Measurements from ENCODE around the gene CUX1.
A peak's percentile ranks its signal among the peaks of the same experiment; 100 is the strongest.
"Not testable (repeated sequence)": the region's sequence is repeated elsewhere in the genome, so short reads cannot be mapped to it uniquely, and the experiment has no call there.

Gene CUX1

GRCh38 chr7:101871351-101871750 is 53.9 kb downstream of the CUX1 start:
- DNase-seq, result no peak

DNA sequence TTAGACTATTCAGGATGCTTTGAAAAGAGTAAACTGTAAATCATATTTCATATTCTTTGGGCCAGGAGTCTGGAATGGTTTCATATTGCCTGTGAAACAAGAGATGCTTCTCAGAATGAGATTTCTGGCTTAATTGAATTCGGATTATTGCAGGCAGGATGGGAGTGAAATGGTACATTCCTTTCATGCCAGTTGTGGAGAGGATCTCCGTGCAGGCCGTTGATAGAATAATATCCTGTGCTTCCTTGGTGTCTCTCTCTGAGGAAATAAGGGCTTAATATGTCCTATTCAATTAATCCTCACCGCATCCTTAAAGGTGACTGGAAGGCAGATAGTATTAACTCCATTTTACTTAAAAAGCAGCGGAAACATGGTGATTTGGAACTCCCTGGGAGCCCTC is 56.6 kb downstream of the CUX1 start:
- DNase-seq, result no peak

DNA sequence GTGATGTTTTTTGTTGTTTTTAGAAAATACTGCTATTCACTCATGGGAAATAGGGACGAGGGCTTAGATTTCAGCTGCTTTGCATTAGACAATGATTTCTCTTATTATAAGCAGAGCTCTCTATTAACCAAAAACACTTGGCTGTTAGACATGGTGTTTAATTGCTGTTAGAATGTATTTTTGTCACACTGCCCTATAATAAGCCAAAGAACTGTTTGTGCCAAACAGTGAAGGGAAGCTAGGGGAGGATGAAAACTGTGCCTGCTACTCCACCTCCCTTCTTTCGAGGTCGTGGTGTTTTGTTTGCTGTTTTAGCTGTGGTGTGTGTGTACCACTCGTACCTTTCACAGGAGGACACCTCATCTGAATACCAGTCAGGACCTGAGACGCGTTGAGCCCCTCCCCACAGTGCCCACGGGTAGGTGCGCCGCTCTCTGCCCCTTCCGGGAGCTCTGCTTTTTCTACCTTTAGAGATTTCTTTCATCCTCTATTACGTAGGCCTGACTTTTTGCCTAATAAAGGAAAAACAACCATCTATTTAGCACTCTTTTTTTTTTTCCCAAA is 57.9 kb downstream of the CUX1 start:
- DNase-seq, result no peak

DNA sequence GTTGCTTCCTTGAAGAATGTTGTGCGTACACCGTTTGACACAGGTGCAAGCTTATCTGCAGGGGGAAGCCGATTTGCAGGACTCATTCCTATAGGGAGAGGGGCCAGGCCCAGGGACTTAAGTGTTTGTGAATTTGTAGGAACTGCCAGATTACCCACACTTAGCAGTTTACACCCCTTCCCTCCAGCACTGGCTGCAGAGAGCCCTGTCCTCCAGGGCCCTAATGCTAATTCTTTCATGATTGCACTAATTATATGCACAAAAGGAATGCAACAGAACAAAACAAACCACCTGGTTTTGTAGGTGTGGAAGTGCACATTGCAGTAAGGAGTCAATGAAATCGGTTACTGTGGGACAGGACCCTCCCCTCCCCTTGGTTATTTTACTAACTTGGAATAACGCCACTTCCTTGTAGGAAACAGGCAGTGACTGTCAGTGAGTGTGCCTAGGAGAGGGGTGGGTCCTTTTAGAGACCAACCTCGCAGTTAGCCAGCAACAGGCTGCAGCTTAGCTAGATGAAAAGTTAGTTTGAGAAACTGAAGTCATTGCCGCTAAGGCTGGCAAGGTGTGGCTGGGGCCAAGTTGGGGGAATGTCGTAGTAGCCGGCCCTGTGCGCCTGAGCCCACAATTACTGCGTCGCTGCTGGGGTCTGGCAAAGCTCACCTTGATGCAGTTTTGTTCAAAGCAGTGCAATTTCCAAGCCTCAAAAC is 60.6 kb downstream of the CUX1 start:
- DNase-seq, result no peak

GRCh38 chr7:101878938-101879337 is 61.5 kb downstream of the CUX1 start:
- no peak for DNase-seq

DNA sequence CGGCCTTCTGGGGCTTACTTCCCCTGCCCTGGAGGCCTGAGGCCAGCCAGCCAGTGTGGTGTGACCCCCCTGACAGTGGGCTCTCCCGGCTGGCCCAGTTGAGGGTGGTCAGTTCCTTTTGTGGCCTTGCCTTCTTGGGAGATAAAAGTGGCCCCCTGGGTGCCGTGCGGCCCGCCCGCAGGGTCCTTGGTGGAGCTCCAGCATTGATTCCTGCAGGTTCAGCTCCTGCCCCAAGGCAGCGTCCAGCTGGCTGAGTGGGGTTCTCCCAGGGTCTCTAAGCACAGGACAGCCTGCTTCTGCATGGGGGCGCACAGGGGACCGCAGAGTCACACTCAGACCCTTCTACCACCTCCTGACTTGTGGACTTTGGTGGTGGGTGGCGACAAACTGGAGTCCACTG is 62.1 kb downstream of the CUX1 start:
- DNase-seq, result no peak

GRCh38 chr7:101880282-101881054 is 63.0 kb downstream of the CUX1 start:
- DNase-seq, result no peak

DNA sequence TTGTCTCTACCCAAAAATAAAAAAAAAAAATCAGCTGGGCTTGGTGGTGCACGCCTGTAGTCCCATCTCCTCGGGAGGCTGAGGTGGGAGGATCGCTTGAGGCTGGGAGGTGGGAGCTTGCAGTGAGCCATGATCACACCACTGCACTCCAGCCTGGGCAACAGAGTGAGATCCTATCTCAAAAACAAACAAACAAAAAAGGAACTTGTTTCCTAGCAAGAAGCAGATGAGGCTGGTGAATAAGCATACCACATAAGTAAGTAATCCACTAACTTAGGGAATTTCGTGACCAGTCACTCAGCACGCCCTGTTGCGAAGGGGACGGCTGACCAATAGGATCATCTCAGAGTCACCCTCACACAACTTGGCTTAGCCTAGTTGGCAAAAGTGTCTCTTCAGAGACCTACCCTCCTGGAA is 64.6 kb downstream of the CUX1 start:
- no peak for DNase-seq

DNA sequence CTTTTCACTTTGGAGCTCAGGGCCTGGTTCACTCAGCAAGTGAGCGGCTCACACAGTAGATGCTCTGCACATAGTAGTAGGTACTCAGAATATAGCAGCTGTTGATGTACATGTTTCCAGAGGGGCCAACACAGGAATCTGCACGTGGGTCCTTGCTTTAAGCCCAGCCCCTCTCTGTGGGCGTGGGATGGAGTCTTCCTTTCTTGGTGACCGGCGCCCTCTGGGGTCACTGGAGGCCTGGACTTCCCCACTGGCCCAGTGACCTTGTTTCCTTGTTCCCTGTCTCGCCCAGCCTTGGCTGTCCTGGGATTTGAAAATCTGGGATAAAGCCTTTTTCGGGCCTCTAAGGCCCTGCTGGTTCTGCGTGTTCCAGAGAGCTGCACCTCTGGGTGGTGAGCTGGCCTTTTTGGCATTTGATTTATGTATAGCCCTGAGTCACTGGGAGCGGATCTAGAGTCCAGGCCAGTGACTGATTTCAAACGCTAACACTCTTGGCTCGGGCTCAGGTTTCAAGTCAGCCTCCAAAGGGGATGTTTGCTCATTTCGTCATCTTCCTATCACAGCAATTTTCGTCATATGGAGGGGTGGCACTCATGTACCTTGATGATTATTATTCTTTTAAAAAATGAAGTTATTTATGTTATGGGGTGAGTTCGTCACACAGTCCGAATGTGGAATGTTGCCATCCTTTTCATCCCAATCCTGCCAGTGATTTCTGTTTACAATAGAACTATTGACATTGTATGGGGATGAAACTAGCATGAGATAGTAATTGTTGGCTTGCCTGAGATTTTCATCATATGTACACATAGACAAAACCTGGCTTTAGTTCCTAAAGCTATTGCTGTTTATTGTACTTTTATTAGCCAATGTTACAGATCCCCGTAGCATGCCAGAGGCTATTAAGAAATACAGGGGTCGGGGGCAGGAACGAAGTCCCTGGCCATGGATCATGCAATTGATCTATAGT is 65.5 kb downstream of the CUX1 start:
- DNase-seq, result peak; percentile 70

DNA sequence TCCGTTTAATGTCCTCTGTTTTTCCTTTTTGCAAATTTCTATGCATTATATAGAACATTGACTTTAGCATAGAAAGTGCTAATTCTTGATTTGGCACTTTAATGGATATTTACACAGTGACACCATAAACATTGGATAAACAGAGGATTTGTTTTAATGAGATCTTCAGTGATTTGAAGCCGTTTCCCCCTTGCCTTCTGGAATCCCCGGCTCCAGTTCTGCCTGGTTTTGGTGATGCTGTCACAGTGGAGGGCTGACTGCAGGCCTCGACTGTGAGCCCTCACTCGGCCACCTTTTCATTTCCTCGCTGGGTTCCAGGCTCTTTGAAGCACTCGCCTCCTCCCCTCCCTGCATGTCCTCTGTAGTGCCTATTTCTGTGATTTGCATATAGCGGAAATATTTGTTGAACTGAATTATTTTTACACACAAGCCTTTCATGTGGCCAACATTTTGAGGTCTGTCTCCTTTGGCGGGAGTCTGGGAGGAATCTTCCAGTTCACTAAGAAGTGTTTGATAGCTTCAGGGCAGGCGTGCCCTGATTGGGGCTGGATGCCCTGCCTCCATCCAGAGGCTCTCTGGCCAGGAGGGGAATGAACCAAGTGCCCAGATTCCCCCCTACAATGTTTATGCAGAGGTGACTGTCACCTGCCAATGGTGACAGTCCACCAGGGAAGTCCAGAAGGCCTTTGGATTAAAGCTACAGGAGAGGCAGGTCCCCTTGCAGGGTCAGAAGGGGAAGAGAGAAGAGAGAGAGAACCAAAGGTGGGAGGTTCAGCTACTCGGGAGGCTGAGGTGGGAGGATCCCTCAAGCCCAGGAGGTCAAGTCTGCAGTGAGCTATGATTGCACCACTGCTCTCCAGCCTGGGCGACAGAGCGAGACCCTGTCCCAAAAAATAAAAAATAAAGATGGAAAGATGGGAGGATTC is 67.5 kb downstream of the CUX1 start:
- DNase-seq, result no peak

- no peak for DNase-seq
These were observed 68.2 kb downstream of the CUX1 start for GRCh38 chr7:101885597-101885955.

GRCh38 chr7:101887352-101887751 is 69.9 kb downstream of the CUX1 start:
- not testable (repeated sequence) for DNase-seq

DNA sequence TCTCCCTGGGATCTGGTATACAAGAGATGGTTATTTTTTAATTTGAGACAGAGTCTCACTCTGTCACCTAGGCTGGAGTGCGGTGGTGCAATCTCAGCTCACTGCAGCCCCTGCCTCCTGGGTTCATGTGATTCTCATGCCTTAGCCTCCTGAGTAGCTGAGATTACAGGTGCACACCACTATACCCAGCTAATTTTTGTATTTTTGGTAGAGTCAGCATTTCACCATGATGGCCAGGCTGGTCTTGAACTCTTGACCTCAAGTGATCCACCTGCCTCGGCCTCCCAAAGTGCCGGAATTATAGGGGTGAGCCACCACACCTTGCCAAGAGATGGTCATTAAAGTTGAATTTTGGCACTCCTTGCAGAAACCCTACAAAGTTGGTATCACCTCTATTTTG is 71.1 kb downstream of the CUX1 start:
- not testable (repeated sequence) for DNase-seq

GRCh38 chr7:101890749-101891523 is 73.5 kb downstream of the CUX1 start:
- no peak for DNase-seq

- DNase-seq, result no peak
These were observed 74.7 kb downstream of the CUX1 start for GRCh38 chr7:101891936-101892640.

DNA sequence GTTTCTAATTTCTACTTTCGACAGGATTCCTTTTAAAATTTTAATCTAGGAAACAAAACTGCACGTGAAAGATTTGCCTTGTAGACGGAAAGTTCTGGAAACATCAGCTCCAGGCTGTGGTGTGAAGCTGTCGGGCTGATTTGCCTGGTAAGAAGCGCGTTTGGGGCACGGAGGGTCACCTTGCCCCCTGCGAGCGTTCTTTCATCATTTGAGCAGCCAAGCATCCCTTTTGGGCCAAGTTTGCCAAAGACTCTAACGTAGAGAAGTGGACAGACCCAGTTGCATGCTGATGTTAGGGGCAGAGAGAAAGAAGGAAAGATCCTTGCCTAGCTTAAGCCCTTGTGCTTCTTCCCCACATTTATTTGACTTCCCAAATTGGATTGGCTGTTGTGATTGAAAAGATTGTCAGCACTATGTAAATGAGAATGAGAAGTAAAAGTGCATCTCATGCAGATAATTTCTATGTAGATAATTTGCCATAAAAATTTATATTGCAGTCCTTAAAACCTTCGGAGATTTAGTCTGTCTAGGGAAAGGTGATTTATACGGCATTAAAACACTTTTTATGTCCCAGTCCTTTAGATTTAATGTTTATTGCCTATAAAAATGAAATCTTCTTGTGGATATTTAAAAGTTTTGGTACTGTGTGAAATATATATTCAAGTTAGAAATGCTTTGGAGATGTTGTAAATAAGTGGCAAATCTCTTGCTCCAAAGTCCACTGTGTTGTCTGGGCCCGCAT is 76.1 kb downstream of the CUX1 start:
- DNase-seq, result no peak

- no peak for DNase-seq
These were observed 78.9 kb downstream of the CUX1 start for GRCh38 chr7:101896316-101896715.

- no peak for DNase-seq
These were observed 79.5 kb downstream of the CUX1 start for GRCh38 chr7:101896941-101897340.

GRCh38 chr7:101898106-101898505 is 80.7 kb downstream of the CUX1 start:
- DNase-seq, result no peak

GRCh38 chr7:101899616-101900015 is 82.2 kb downstream of the CUX1 start:
- no peak for DNase-seq

Measured in NCI-H748 treated with DMSO at 0.1 percent for 48 hours (cell line).